ENCODE results near the gene RXRA. TPM values are rescaled to one million over a fixed set of nuclear protein-coding genes. Genes with fewer than 3 reads are reported as not detected.

Gene RXRA
- total RNA-seq, 2 donors from 2014 or later, result 68.2 to 72.0 TPM

- H3K27me3 ChIP-seq, result no peaks in the 10 kb centered on the region
- no peak overlapping the region for H3K9ac ChIP-seq (ENCODE audit: low read depth in 2 of 2, low read length in 2 of 2)
- intact Hi-C loops (cut with DNase I), result no loop called here
- H3K36me3 ChIP-seq, result no peaks in the 10 kb centered on the region
- H3K9me3 ChIP-seq, result no peaks in the 10 kb centered on the region
- no peak overlapping the region for H3K4me3 ChIP-seq
- no peak overlapping the region for H3K27ac ChIP-seq
- no peak for TF ChIP-seq CTCF (IDR thresholded peaks at IDR 0.05)
- H3K4me1 ChIP-seq, result peaks cover 36% of the 10 kb centered on the region
- no peak for DNase-seq
These were observed 42.3 kb downstream of the RXRA start for GRCh38 chr9:134368571-134368970.

- Histone ChIP-seq H3K4me3 (no peak overlapping the region), H3K9ac (ENCODE audit: low read depth in 2 of 2, low read length in 2 of 2) (no peak overlapping the region), H3K36me3 (no peaks in the 10 kb centered on the region), H3K27ac (no peak overlapping the region), H3K9me3 (no peaks in the 10 kb centered on the region), H3K27me3 (no peaks in the 10 kb centered on the region), H3K4me1 (peaks cover 35% of the 10 kb centered on the region)
- TF ChIP-seq CTCF (IDR thresholded peaks at IDR 0.05), result no peak
- intact Hi-C loops (cut with DNase I), result no loop called here
- DNase-seq, result no peak
These were observed 43.4 kb downstream of the RXRA start for GRCh38 chr9:134369416-134370212.

GRCh38 chr9:134370213-134370492 is 43.9 kb downstream of the RXRA start:
- no peak for TF ChIP-seq CTCF (IDR thresholded peaks at IDR 0.05)
- DNase-seq, result no peak
- Histone ChIP-seq H3K4me3 (no peak overlapping the region), H3K9me3 (no peaks in the 10 kb centered on the region), H3K27me3 (no peaks in the 10 kb centered on the region), H3K27ac (no peak overlapping the region), H3K4me1 (peaks cover 34% of the 10 kb centered on the region), H3K36me3 (no peaks in the 10 kb centered on the region), H3K9ac (ENCODE audit: low read depth in 2 of 2, low read length in 2 of 2) (no peak overlapping the region)
- intact Hi-C loops (cut with DNase I), result no loop called here

- Histone ChIP-seq H3K4me3 (no peak overlapping the region), H3K4me1 (peaks cover 31% of the 10 kb centered on the region), H3K9ac (ENCODE audit: low read depth in 2 of 2, low read length in 2 of 2) (peak overlapping the region in 1 of 2 donors; percentile 12), H3K27me3 (no peaks in the 10 kb centered on the region), H3K9me3 (no peaks in the 10 kb centered on the region), H3K27ac (no peak overlapping the region), H3K36me3 (no peaks in the 10 kb centered on the region)
- DNase-seq, result no peak
- intact Hi-C loops (cut with DNase I), result no loop called here
- no peak for TF ChIP-seq CTCF (IDR thresholded peaks at IDR 0.05)
These were observed 44.4 kb downstream of the RXRA start for GRCh38 chr9:134370638-134371037.

GRCh38 chr9:134371731-134372130 is 45.5 kb downstream of the RXRA start:
- H3K27ac ChIP-seq, result no peak overlapping the region
- no peaks in the 10 kb centered on the region for H3K27me3 ChIP-seq

More at GRCh38 chr9:134371731-134372130, 45.5 kb downstream of the RXRA start:
- intact Hi-C loops (cut with DNase I), result no loop called here
- no peaks in the 10 kb centered on the region for H3K36me3 ChIP-seq
- peaks cover 22% of the 10 kb centered on the region for H3K4me1 ChIP-seq
- no peaks in the 10 kb centered on the region for H3K9me3 ChIP-seq
- DNase-seq, result no peak
- H3K4me3 ChIP-seq, result no peak overlapping the region
- peak overlapping the region in 1 of 2 donors; percentile 35 for H3K9ac ChIP-seq (ENCODE audit: low read depth in 2 of 2, low read length in 2 of 2)
- TF ChIP-seq CTCF (IDR thresholded peaks at IDR 0.05), result no peak
